Measurements from ENCODE around the gene TTC23.

- TF ChIP-seq, protein P1, sequence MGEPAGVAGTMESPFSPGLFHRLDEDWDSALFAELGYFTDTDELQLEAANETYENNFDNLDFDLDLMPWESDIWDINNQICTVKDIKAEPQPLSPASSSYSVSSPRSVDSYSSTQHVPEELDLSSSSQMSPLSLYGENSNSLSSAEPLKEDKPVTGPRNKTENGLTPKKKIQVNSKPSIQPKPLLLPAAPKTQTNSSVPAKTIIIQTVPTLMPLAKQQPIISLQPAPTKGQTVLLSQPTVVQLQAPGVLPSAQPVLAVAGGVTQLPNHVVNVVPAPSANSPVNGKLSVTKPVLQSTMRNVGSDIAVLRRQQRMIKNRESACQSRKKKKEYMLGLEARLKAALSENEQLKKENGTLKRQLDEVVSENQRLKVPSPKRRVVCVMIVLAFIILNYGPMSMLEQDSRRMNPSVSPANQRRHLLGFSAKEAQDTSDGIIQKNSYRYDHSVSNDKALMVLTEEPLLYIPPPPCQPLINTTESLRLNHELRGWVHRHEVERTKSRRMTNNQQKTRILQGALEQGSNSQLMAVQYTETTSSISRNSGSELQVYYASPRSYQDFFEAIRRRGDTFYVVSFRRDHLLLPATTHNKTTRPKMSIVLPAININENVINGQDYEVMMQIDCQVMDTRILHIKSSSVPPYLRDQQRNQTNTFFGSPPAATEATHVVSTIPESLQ (CRISPR knock-in tag; IDR thresholded peaks at IDR 0.05): no peak
- no peak for TF ChIP-seq EP300 (IDR thresholded peaks at IDR 0.05; ENCODE audit: low read length)
- TF ChIP-seq MYNN (IDR thresholded peaks at IDR 0.05): no peak
- TF ChIP-seq MYNN (CRISPR knock-in tag; IDR thresholded peaks at IDR 0.05): no peak
These were observed 47.0 kb upstream of the TTC23 start for GRCh38 chr15:99296386-99296785.

Data from K562 (cell line).